ENCODE results near the gene UNC80. TPM values are rescaled to one million over a fixed set of nuclear protein-coding genes. Genes with fewer than 3 reads are reported as not detected.

Gene UNC80
- total and polyA plus RNA-seq, 2 donors (not counting 3 experiments of a cell fraction or from before 2014, with no cell fraction given) = not detected

DNA sequence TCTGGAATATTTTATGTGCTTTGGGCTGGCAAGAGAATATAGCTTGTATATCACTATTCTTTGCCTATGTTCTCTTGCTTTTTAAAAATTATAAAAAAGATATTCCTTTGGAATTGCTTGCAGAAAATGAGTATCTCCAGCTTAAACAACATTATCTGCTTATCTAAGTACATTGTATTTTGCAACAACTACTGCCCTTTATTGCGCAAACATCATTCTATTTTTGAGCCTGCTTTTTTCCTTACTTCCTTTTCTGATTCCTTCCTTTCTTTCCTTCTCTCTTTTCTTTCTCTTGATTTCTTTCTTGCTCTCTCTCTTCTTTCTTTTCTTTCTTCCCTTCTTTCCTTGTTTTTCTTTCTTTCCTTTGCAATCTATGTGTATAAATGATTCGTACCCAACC is 74.0 kb downstream of the UNC80 start:
- no peak overlapping the region for H2AFZ ChIP-seq (ENCODE audit: low read depth, low read length)
- dilution Hi-C loops (cut with MboI; ENCODE audit: extremely low pct_ligation_motif_present, low sequenced_read_pairs) = no loop called here

DNA sequence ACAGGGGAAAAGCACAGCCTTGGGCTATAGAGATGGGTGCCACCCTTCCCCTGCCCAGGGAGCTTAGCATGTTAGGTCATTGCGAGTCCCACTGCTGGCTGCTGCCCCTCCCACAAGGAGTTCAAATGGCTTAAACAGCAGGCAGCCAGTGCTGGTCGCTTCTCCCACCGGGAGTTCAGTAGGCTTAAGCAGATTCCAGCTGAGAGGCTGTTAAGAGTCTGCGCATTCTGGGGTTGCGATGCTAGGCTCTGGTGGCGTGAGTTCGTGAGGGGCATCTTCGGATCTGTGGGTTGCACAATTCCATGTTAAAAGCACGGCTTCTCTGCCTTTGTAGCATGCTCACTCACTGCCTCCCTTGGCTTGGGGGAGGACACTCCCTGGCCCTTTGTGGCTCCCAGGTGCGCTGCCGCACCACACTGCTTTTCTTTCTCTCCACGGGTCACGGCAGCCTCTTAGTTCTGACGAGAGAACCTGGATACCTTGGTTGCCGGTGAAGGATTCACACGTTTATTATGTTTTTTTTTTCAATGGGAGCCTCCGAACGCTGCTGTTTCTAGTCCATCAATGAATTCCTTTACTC is 93.2 kb downstream of the UNC80 start:
- Histone ChIP-seq H3K9me1 (replicated peaks; ENCODE audit: control insufficient read depth, extremely low read depth, insufficient read depth, low read length) (no peaks in the 10 kb centered on the region), H3K4me1 (ENCODE audit: control insufficient read depth, extremely low read depth, insufficient read depth, low read length) (no peaks in the 10 kb centered on the region), H3K9ac (replicated peaks; ENCODE audit: extremely low read depth, insufficient read depth, low read length) (no peak overlapping the region), H3K36me3 (ENCODE audit: control insufficient read depth in 2 of 2, extremely low read depth in 1 of 2, insufficient read depth in 2 of 2, low read length in 2 of 2) (no peaks in the 10 kb centered on the region), H3K4me2 (ENCODE audit: insufficient read depth, low read length) (no peak overlapping the region), H2AFZ (ENCODE audit: low read depth, low read length) (no peak overlapping the region), H4K20me1 (replicated peaks; ENCODE audit: control insufficient read depth, extremely low read depth, insufficient read depth, low read length) (no peaks in the 10 kb centered on the region), H3K79me2 (ENCODE audit: control insufficient read depth, insufficient read depth, low read length) (no peaks in the 10 kb centered on the region), H3K27ac (ENCODE audit: insufficient read depth, low read depth, low read length) (no peak overlapping the region), H3K4me3 (replicated peaks in 1 of 3; ENCODE audit: insufficient read depth in 1 of 3, low read depth in 1 of 3, low read length in 3 of 3) (no peak overlapping the region), H3K27me3 (ENCODE audit: control insufficient read depth in 2 of 2, insufficient read depth in 2 of 2, low read length in 2 of 2) (no peaks in the 10 kb centered on the region), H3K9me3 (replicated peaks; ENCODE audit: control insufficient read depth, insufficient read depth, low read length) (no peaks in the 10 kb centered on the region)
- BruUV-seq (replicated peaks) = no TSS peak
- no peak for TF ChIP-seq MYC (IDR thresholded peaks at IDR 0.05; ENCODE audit: low read depth, low read length)
- POLR2A ChIA-PET = no interaction called here
- DNase-seq (ENCODE audit: low read depth, low spot score) = no peak
- FAIRE-seq = no peak
- dilution Hi-C loops (cut with MboI; ENCODE audit: extremely low pct_ligation_motif_present, low sequenced_read_pairs) = no loop called here
- CTCF ChIA-PET = no interaction called here
- intact Hi-C loops (cut with micrococcal nuclease) = no loop called here

More for the DNA sequence above, 74.0 kb downstream of the UNC80 start:
- Histone ChIP-seq H3K4me3 (replicated peaks in 1 of 3; ENCODE audit: insufficient read depth in 1 of 3, low read depth in 1 of 3, low read length in 3 of 3) (no peak overlapping the region), H3K9me3 (replicated peaks; ENCODE audit: control insufficient read depth, insufficient read depth, low read length) (no peaks in the 10 kb centered on the region), H3K27me3 (ENCODE audit: control insufficient read depth in 2 of 2, insufficient read depth in 2 of 2, low read length in 2 of 2) (no peaks in the 10 kb centered on the region), H3K4me2 (ENCODE audit: insufficient read depth, low read length) (no peak overlapping the region), H3K27ac (ENCODE audit: insufficient read depth, low read depth, low read length) (no peak overlapping the region), H3K9ac (replicated peaks; ENCODE audit: extremely low read depth, insufficient read depth, low read length) (no peak overlapping the region), H3K4me1 (ENCODE audit: control insufficient read depth, extremely low read depth, insufficient read depth, low read length) (no peaks in the 10 kb centered on the region), H3K79me2 (ENCODE audit: control insufficient read depth, insufficient read depth, low read length) (no peaks in the 10 kb centered on the region), H4K20me1 (replicated peaks; ENCODE audit: control insufficient read depth, extremely low read depth, insufficient read depth, low read length) (no peaks in the 10 kb centered on the region), H3K36me3 (ENCODE audit: control insufficient read depth in 2 of 2, extremely low read depth in 1 of 2, insufficient read depth in 2 of 2, low read length in 2 of 2) (no peaks in the 10 kb centered on the region), H3K9me1 (replicated peaks; ENCODE audit: control insufficient read depth, extremely low read depth, insufficient read depth, low read length) (no peaks in the 10 kb centered on the region)
- intact Hi-C loops (cut with micrococcal nuclease) = no loop called here
- no peak for TF ChIP-seq FOS (IDR thresholded peaks at IDR 0.05; ENCODE audit: borderline replicate concordance, insufficient read depth, low read length)
- DNase-seq (ENCODE audit: low read depth, low spot score) (no peak), FAIRE-seq (no peak)
- BruUV-seq (replicated peaks) = no TSS peak
- ChIA-PET POLR2A (no interaction called here), CTCF (interaction anchor here (1.3 kb wide), 1 partner anchor 116 kb away, joined by 3 read pairs; no protein-coding TSS in a partner anchor)

All from endothelial cell of umbilical vein (primary cell).